Naive thymus-derived CD8-positive, alpha-beta T cell (primary cell): ENCODE results near the gene SPIB. TPM values are rescaled to one million over a fixed set of nuclear protein-coding genes. Genes with fewer than 3 reads are reported as not detected.

Experiments
- polyA plus RNA-seq, 3 donors: library from polyadenylated mRNA; unstranded; fragments of 300-500 nt; fragmentation: Illumina TruSeq; gene quantifications; one replicate each; pipeline ENCODE4 v1.2.3, GENCODE V29; 2021
- total RNA-seq, 8 experiments: library from RNA in 2 of 8; stranded (reverse) in 2 of 8; gene quantifications; one replicate each; pipeline ENCODE4 v1.2.3 and lab custom pipeline; 2021 to 2026

The SPIB gene
- total and polyA plus RNA-seq, 5 experiments from 2014 or later = 0.10 to 5.6 (median 2.4) TPM; not detected in 1

Other genes starting within 250 kb of the SPIB start
- gene MYH14, start 215.3 kb upstream of the SPIB start, total RNA-seq = not detected
- gene MYH14, start 215.3 kb upstream of the SPIB start, polyA plus RNA-seq = not detected
- under 1 TPM; 0.73 to 0.80 TPM for gene KCNC3, start 89.6 kb upstream of the SPIB start, total RNA-seq
- gene KCNC3, start 89.6 kb upstream of the SPIB start, polyA plus RNA-seq = not detected
- gene NAPSA, start 53.3 kb upstream of the SPIB start, total RNA-seq = 1 to 10 TPM; 6.4 to 9.7 TPM
- gene NAPSA, start 53.3 kb upstream of the SPIB start, polyA plus RNA-seq = 1 to 10 TPM in 2 of 3 donors, under 1 TPM in 1; 0.37 to 2.0 (median 1.3) TPM
- 100 to 1,000 TPM; 106 to 107 TPM for gene NR1H2, start 42.5 kb upstream of the SPIB start, total RNA-seq
- gene NR1H2, start 42.5 kb upstream of the SPIB start, polyA plus RNA-seq = 100 to 1,000 TPM in 1 of 3 donors, 10 to 100 TPM in 2; 69.6 to 100 (median 86.7) TPM
- 10 to 100 TPM; 38.4 to 40.8 TPM for gene POLD1, start 34.6 kb upstream of the SPIB start, total RNA-seq
- gene POLD1, start 34.6 kb upstream of the SPIB start, polyA plus RNA-seq = 10 to 100 TPM; 26.0 to 34.4 (median 33.8) TPM
- gene MYBPC2, start 14.0 kb downstream of the SPIB start, total RNA-seq = not detected
- gene MYBPC2, start 14.0 kb downstream of the SPIB start, polyA plus RNA-seq = not detected
- 10 to 100 TPM; 83.5 to 84.4 TPM for gene EMC10, start 57.6 kb downstream of the SPIB start, total RNA-seq
- gene EMC10, start 57.6 kb downstream of the SPIB start, polyA plus RNA-seq = 10 to 100 TPM in 1 of 3 donors, 1 to 10 TPM in 2; 8.3 to 11.2 (median 9.6) TPM
- gene GARIN5A, start 57.9 kb downstream of the SPIB start, total RNA-seq = under 1 TPM in 1 of 2 experiments, not detected in 1; 0.94 TPM
- gene GARIN5A, start 57.9 kb downstream of the SPIB start, polyA plus RNA-seq = 1 to 10 TPM in 1 of 3 donors, under 1 TPM in 2; 0.65 to 1.7 (median 0.96) TPM
- 10 to 100 TPM; 22.8 to 25.6 TPM for gene JOSD2, start 92.3 kb downstream of the SPIB start, total RNA-seq
- gene JOSD2, start 92.3 kb downstream of the SPIB start, polyA plus RNA-seq = 10 to 100 TPM; 19.8 to 26.2 (median 22.8) TPM
- gene ASPDH, start 95.0 kb downstream of the SPIB start, total RNA-seq = not detected
- gene ASPDH, start 95.0 kb downstream of the SPIB start, polyA plus RNA-seq = 1 to 10 TPM in 1 of 3 donors, not detected in 2; 1.4 TPM
- not detected for gene LRRC4B, start 149.5 kb downstream of the SPIB start, total RNA-seq
- gene LRRC4B, start 149.5 kb downstream of the SPIB start, polyA plus RNA-seq = not detected
- 1 to 10 TPM; 2.7 TPM for gene SYT3, start 220.9 kb downstream of the SPIB start, total RNA-seq
- gene SYT3, start 220.9 kb downstream of the SPIB start, polyA plus RNA-seq = 1 to 10 TPM in 1 of 3 donors, under 1 TPM in 2; 0.51 to 1.7 (median 0.51) TPM
- 1 to 10 TPM; 1.9 to 2.4 TPM for gene C19orf81, start 230.5 kb downstream of the SPIB start, total RNA-seq
- 1 to 10 TPM; 1.2 to 5.3 (median 1.8) TPM for gene C19orf81, start 230.5 kb downstream of the SPIB start, polyA plus RNA-seq